ENCODE results near the gene BPIFA1. TPM values are rescaled to one million over a fixed set of nuclear protein-coding genes. Genes with fewer than 3 reads are reported as not detected.

BPIFA1 gene
- total RNA-seq, 4 donors from 2014 or later: not detected

- intact Hi-C loops (cut with DNase I; ENCODE audit: low total_unique reads): no loop called here
- H3K27me3 ChIP-seq: peaks cover 3 to 6% (median 5%) of the 10 kb centered on the region in 3 donors
- no peak for DNase-seq
- in situ Hi-C loops (cut with MboI; ENCODE audit: low sequenced_read_pairs in 4 of 4): loop anchor here in 2 of 4 donors (25.0 kb wide), 2 partner anchors 370 to 495 kb away; no protein-coding TSS in a partner anchor
- no peak for ATAC-seq
- no peaks in the 10 kb centered on the region for H3K4me1 ChIP-seq
- no peaks in the 10 kb centered on the region for H3K9me3 ChIP-seq
- H3K27ac ChIP-seq: no peak overlapping the region
- H3K36me3 ChIP-seq: no peaks in the 10 kb centered on the region
- no peak for TF ChIP-seq CTCF (IDR thresholded peaks at IDR 0.05 in 4 of 5, conservative IDR thresholded peaks at IDR 0.05 in 1 of 5)
- no peak for TF ChIP-seq POLR2A (IDR thresholded peaks at IDR 0.05)
- H3K4me3 ChIP-seq: no peak overlapping the region
Observed at GRCh38 chr20:33282196-33282934, 46.6 kb downstream of the BPIFA1 start.

- Histone ChIP-seq H3K36me3 (no peaks in the 10 kb centered on the region), H3K4me1 (no peaks in the 10 kb centered on the region), H3K9me3 (no peaks in the 10 kb centered on the region), H3K4me3 (no peak within 1 kb of the TSS), H3K27ac (no peak within 1 kb of the TSS), H3K27me3 (peaks cover 3 to 10% (median 6%) of the 10 kb centered on the region in 3 donors)
- intact Hi-C loops (cut with DNase I; ENCODE audit: low total_unique reads): no loop called here
- DNase-seq: no peak
- in situ Hi-C loops (cut with MboI; ENCODE audit: low sequenced_read_pairs in 4 of 4): loop anchor here in 2 of 4 donors (25.0 kb wide), 2 partner anchors 371 to 496 kb away; no protein-coding TSS in a partner anchor
- no peak for TF ChIP-seq POLR2A (IDR thresholded peaks at IDR 0.05)
- no peak for TF ChIP-seq CTCF (IDR thresholded peaks at IDR 0.05 in 4 of 5, conservative IDR thresholded peaks at IDR 0.05 in 1 of 5)
- no peak for ATAC-seq
Observed at GRCh38 chr20:33282991-33283555, 47.3 kb downstream of the BPIFA1 start, which contains the start of gene BPIFB1. Gene BPIFB1, plus strand, starts transcription at chr20:33283214. Its CDS starts 2,860 bp downstream, at chr20:33286074.

- H3K4me3 ChIP-seq: no peak overlapping the region
- in situ Hi-C loops (cut with MboI; ENCODE audit: low sequenced_read_pairs in 4 of 4) (loop anchor here in 2 of 4 donors (25.0 kb wide), 2 partner anchors 372 to 497 kb away; no protein-coding TSS in a partner anchor), intact Hi-C loops (cut with DNase I; ENCODE audit: low total_unique reads) (no loop called here)
- ATAC-seq (no peak), DNase-seq (no peak)
- H3K27ac ChIP-seq: no peak overlapping the region
- TF ChIP-seq POLR2A (IDR thresholded peaks at IDR 0.05) (no peak), CTCF (IDR thresholded peaks at IDR 0.05 in 4 of 5, conservative IDR thresholded peaks at IDR 0.05 in 1 of 5) (no peak)
- peaks cover 3 to 13% (median 5%) of the 10 kb centered on the region in 3 donors for H3K27me3 ChIP-seq
- H3K36me3 ChIP-seq: no peaks in the 10 kb centered on the region
- no peaks in the 10 kb centered on the region for H3K9me3 ChIP-seq
- H3K4me1 ChIP-seq: no peaks in the 10 kb centered on the region
Observed at GRCh38 chr20:33284284-33284683, 48.5 kb downstream of the BPIFA1 start.

GRCh38 chr20:33284937-33285336, 49.1 kb downstream of the BPIFA1 start:
- intact Hi-C loops (cut with DNase I; ENCODE audit: low total_unique reads): no loop called here
- no peak for ATAC-seq
- Histone ChIP-seq H3K27me3 (peaks cover 3 to 13% (median 3%) of the 10 kb centered on the region in 3 donors), H3K4me1 (no peaks in the 10 kb centered on the region), H3K27ac (no peak overlapping the region), H3K9me3 (no peaks in the 10 kb centered on the region), H3K4me3 (no peak overlapping the region), H3K36me3 (no peaks in the 10 kb centered on the region)
- in situ Hi-C loops (cut with MboI; ENCODE audit: low sequenced_read_pairs in 4 of 4): loop anchor here in 2 of 4 donors (25.0 kb wide), 2 partner anchors 373 to 498 kb away; no protein-coding TSS in a partner anchor
- TF ChIP-seq CTCF (IDR thresholded peaks at IDR 0.05 in 4 of 5, conservative IDR thresholded peaks at IDR 0.05 in 1 of 5) (no peak), POLR2A (IDR thresholded peaks at IDR 0.05) (no peak)
- DNase-seq: no peak
